Endodermal cell (in vitro differentiated cells): ENCODE data around the gene INSIG1. TPM values are rescaled to one million over a fixed set of nuclear protein-coding genes. Genes with fewer than 3 reads are reported as not detected.
A peak's percentile ranks its signal among the peaks of the same experiment; 100 is the strongest.

Experiments used
- DNase-seq: peaks from one replicate; pipeline ENCODE4 v3.0.0-alpha.2; 2017
- H3K27ac ChIP-seq: 2 replicates; pipeline ENCODE4 v1.5.1; 2013; ENCODE audit warnings: mild to moderate bottlenecking, low read depth, low read length, moderate library complexity
- H3K27me3 ChIP-seq: 2 replicates; pipeline ENCODE4 v1.6.1; 2013; ENCODE audit warnings: mild to moderate bottlenecking, low read length, moderate library complexity; ENCODE audit not compliant: insufficient read depth, control insufficient read depth, poor library complexity, severe bottlenecking
- H3K36me3 ChIP-seq: 2 replicates; pipeline ENCODE4 v1.7.0; 2013; ENCODE audit warnings: mild to moderate bottlenecking, low read length, moderate library complexity; ENCODE audit not compliant: control insufficient read depth, insufficient read depth
- H3K4me1 ChIP-seq: one replicate; pipeline ENCODE4 v1.7.0; 2013; ENCODE audit warnings: low read length; ENCODE audit not compliant: control insufficient read depth, insufficient read depth
- H3K4me3 ChIP-seq: 2 replicates; pipeline ENCODE4 v1.5.1; 2013; ENCODE audit warnings: mild to moderate bottlenecking, low read length, moderate library complexity
- H3K9ac ChIP-seq: 2 replicates; pipeline ENCODE4 v1.6.1; 2013; ENCODE audit warnings: mild to moderate bottlenecking, low read length, moderate library complexity; ENCODE audit not compliant: poor library complexity, severe bottlenecking; ENCODE audit errors: extremely low read depth
- H3K9me3 ChIP-seq: 2 replicates; pipeline ENCODE4 v1.6.1; 2013; ENCODE audit warnings: mild to moderate bottlenecking, low read length, moderate library complexity; ENCODE audit not compliant: control insufficient read depth
- H3K27ac Mint-ChIP-seq: 2 replicates; pipeline ENCODE4 v1.8.0; 2020; ENCODE audit warnings: mixed read lengths
- H3K27me3 Mint-ChIP-seq: 2 replicates; pipeline ENCODE4 v1.8.0; 2021; ENCODE audit warnings: mild to moderate bottlenecking, mixed read lengths; ENCODE audit not compliant: insufficient read depth
- H3K36me3 Mint-ChIP-seq: 2 replicates; pipeline ENCODE4 v1.8.0; 2020; ENCODE audit warnings: low read depth, mixed read lengths
- H3K4me1 Mint-ChIP-seq: 2 replicates; pipeline ENCODE4 v1.8.0; 2020; ENCODE audit warnings: mixed read lengths
- H3K4me3 Mint-ChIP-seq: 2 replicates; pipeline ENCODE4 v1.8.0; 2020; ENCODE audit warnings: mild to moderate bottlenecking, moderate library complexity, mixed read lengths
- H3K9me3 Mint-ChIP-seq: 2 replicates; pipeline ENCODE4 v1.8.0; 2020; ENCODE audit warnings: mild to moderate bottlenecking, mixed read lengths
- CTCF ChIP-seq: fragments of 200-600 bp; sonication (generic); conservative IDR thresholded peaks from 2 replicates; pipeline ENCODE4 v1.5.0; 2021; ENCODE audit warnings: antibody characterized with exemption, mild to moderate bottlenecking
- WGBS, 2 experiments: methylation state at CpG; one replicate each; pipeline versions ENCODE4 v1.1.5 to v1.1.7; 2013; ENCODE audit warnings: missing lambda C conversion rate in 2 of 2, mixed read lengths in 1 of 2; ENCODE audit not compliant: insufficient coverage in 1 of 2, insufficient read length in 1 of 2; 5-methylcytosine and 5-hydroxymethylcytosine counted together
- total RNA-seq, 2 donors: library from RNA; stranded (reverse); fragmentation: NEBNext Ultra II Directional in 1 of 2; extraction: Animal tissue kit (Norgen Biotek cat#: 25700) in 1 of 2; gene quantifications; 2 replicates in 1 of 2; 3 replicates in 1 of 2; pipeline ENCODE4 v1.2.1, GENCODE V29; 2021

Gene INSIG1
- total RNA-seq, 2 donors from 2014 or later = 27.2 to 36.9 TPM

GRCh38 chr7:155326385-155326784 is 28.7 kb downstream of the INSIG1 start:
- H3K36me3 Mint-ChIP-seq = no peaks in the 10 kb centered on the region
- H3K27me3 ChIP-seq = peaks cover 20% of the 10 kb centered on the region
- H3K4me3 ChIP-seq = no peak overlapping the region
- no peaks in the 10 kb centered on the region for H3K36me3 ChIP-seq
- H3K4me1 ChIP-seq = no peaks in the 10 kb centered on the region
- no peak overlapping the region for H3K27ac ChIP-seq
- H3K4me1 Mint-ChIP-seq = peaks cover 8% of the 10 kb centered on the region
- peak; percentile 34 for DNase-seq
- H3K27ac Mint-ChIP-seq = no peak overlapping the region
- peaks cover 14% of the 10 kb centered on the region for H3K27me3 Mint-ChIP-seq
- H3K9ac ChIP-seq = no peak overlapping the region
- no peak overlapping the region for H3K4me3 Mint-ChIP-seq
- no peaks in the 10 kb centered on the region for H3K9me3 ChIP-seq
- TF ChIP-seq CTCF = no peak
- H3K9me3 Mint-ChIP-seq = no peaks in the 10 kb centered on the region
- WGBS, 2 experiments = 80 to 82% methylated on average over 6 to 9 of the region's 9 CpGs

- no peak overlapping the region for H3K9ac ChIP-seq
- H3K4me3 ChIP-seq = no peak overlapping the region
- H3K4me1 ChIP-seq = no peaks in the 10 kb centered on the region
- no peak overlapping the region for H3K4me3 Mint-ChIP-seq
- H3K4me1 Mint-ChIP-seq = peaks cover 8% of the 10 kb centered on the region
- H3K36me3 Mint-ChIP-seq = no peaks in the 10 kb centered on the region
- H3K9me3 Mint-ChIP-seq = no peaks in the 10 kb centered on the region
- H3K27ac ChIP-seq = no peak overlapping the region
- peak; percentile 38 for DNase-seq
- 81 to 88% methylated on average over 9 to 13 of the region's 13 CpGs for WGBS, 2 experiments
- H3K27me3 ChIP-seq = peaks cover 22% of the 10 kb centered on the region
- H3K9me3 ChIP-seq = no peaks in the 10 kb centered on the region
- H3K27me3 Mint-ChIP-seq = peaks cover 19% of the 10 kb centered on the region
- no peak for TF ChIP-seq CTCF
- H3K36me3 ChIP-seq = no peaks in the 10 kb centered on the region
- H3K27ac Mint-ChIP-seq = no peak overlapping the region
Measured at GRCh38 chr7:155327590-155328320, 30.1 kb downstream of the INSIG1 start.

- H3K27ac Mint-ChIP-seq = no peak overlapping the region
- H3K9me3 Mint-ChIP-seq = no peaks in the 10 kb centered on the region
- no peak overlapping the region for H3K4me3 Mint-ChIP-seq
- no peaks in the 10 kb centered on the region for H3K36me3 Mint-ChIP-seq
- H3K27me3 ChIP-seq = peaks cover 36% of the 10 kb centered on the region
- H3K27ac ChIP-seq = no peak overlapping the region
- H3K27me3 Mint-ChIP-seq = peaks cover 13% of the 10 kb centered on the region
- TF ChIP-seq CTCF = no peak
- no peak overlapping the region for H3K9ac ChIP-seq
- H3K4me3 ChIP-seq = no peak overlapping the region
- H3K4me1 Mint-ChIP-seq = peaks cover 3% of the 10 kb centered on the region
- no peaks in the 10 kb centered on the region for H3K9me3 ChIP-seq
- DNase-seq = no peak
- no peaks in the 10 kb centered on the region for H3K4me1 ChIP-seq
- no CpG with 5 or more reads among the region's 5 CpGs for WGBS, 2 experiments
- no peaks in the 10 kb centered on the region for H3K36me3 ChIP-seq
Measured at GRCh38 chr7:155329225-155329624, 31.5 kb downstream of the INSIG1 start.
